H1 (cell line): ENCODE data around the gene ERAS. TPM values are rescaled to one million over a fixed set of nuclear protein-coding genes. Genes with fewer than 3 reads are reported as not detected.

Experiments
- CTCF ChIA-PET: fragments of 300-600 bp; sonication (Branson Sonifier 250); formaldehyde crosslinking; loops from one replicate; lab custom pipeline; 2021; ENCODE audit not compliant: partially characterized antibody; lab: Charles Lee
- POLR2A ChIA-PET: fragments of 300-600 bp; sonication (Branson Sonifier 250); formaldehyde crosslinking; loops from one replicate; lab custom pipeline; 2021; ENCODE audit warnings: inconsistent platforms; ENCODE audit not compliant: partially characterized antibody; lab: Charles Lee
- DNase-seq, 2 experiments: peaks; one replicate each; pipeline versions ENCODE4 v3.0.0 to v3.0.0-alpha.2; 2010 to 2022; ENCODE audit warnings: low spot score in 2 of 2, low read depth in 1 of 2, mixed read lengths in 1 of 2
- FAIRE-seq: peaks from 2 replicates; lab custom pipeline; 2011; peaks lifted over from hg19 to GRCh38; lab: Jason Lieb, UNC
- H2AFZ ChIP-seq: 2 replicates; pipeline ENCODE4 v1.8.1; 2012; ENCODE audit warnings: low read length, inconsistent platforms
- H2AK5ac ChIP-seq: 2 replicates; pipeline ENCODE4 v1.6.1; 2013; ENCODE audit warnings: low read depth, low read length
- H2BK120ac ChIP-seq: replicated peaks from 2 replicates; pipeline ENCODE3; 2013; ENCODE audit warnings: low read depth, low read length, inconsistent platforms
- H2BK12ac ChIP-seq: 2 replicates; pipeline ENCODE4 v1.6.1; 2013; ENCODE audit warnings: low read depth, low read length
- H2BK15ac ChIP-seq: 2 replicates; pipeline ENCODE4 v1.6.1; 2013; ENCODE audit warnings: low read length
- H2BK20ac ChIP-seq: 2 replicates; pipeline ENCODE4 v1.6.1; 2013; ENCODE audit warnings: low read length
- H2BK5ac ChIP-seq: 2 replicates; pipeline ENCODE4 v1.6.1; 2013; ENCODE audit warnings: low read depth, low read length
- H3K14ac ChIP-seq: 2 replicates; pipeline ENCODE4 v1.6.1; 2013; ENCODE audit warnings: inconsistent platforms; ENCODE audit not compliant: insufficient read length
- H3K18ac ChIP-seq: 2 replicates; pipeline ENCODE4 v1.6.1; 2013; ENCODE audit warnings: low read length; ENCODE audit errors: extremely low read depth
- H3K23ac ChIP-seq: 2 replicates; pipeline ENCODE4 v1.6.1; 2013; ENCODE audit warnings: inconsistent platforms; ENCODE audit not compliant: insufficient read length
- H3K23me2 ChIP-seq: 2 replicates; pipeline ENCODE4 v1.6.1; 2013; ENCODE audit warnings: low read depth, low read length
- H3K27ac ChIP-seq: 2 replicates; pipeline ENCODE4 v1.6.1; 2011; ENCODE audit warnings: low read depth, low read length, inconsistent platforms
- H3K27me3 ChIP-seq, 4 experiments: replicated peaks in 1 of 4; 1 replicate in 1 of 4; 2 replicates in 3 of 4; pipeline versions ENCODE4 v1.6.1 to v1.8.1; 2011 to 2013; ENCODE audit warnings: low read length in 3 of 4, mild to moderate bottlenecking in 3 of 4, inconsistent platforms in 2 of 4, mixed read lengths in 2 of 4, moderate library complexity in 1 of 4; ENCODE audit not compliant: control insufficient read depth in 3 of 4, insufficient read depth in 3 of 4; ENCODE audit errors: extremely low read depth in 1 of 4
- H3K36me3 ChIP-seq, 4 experiments: 2 replicates each; pipeline versions ENCODE4 v1.6.1 to v1.8.1; 2011 to 2013; ENCODE audit warnings: mild to moderate bottlenecking in 4 of 4, low read length in 3 of 4, moderate library complexity in 2 of 4, control low read depth in 1 of 4, inconsistent platforms in 1 of 4; ENCODE audit not compliant: insufficient read depth in 4 of 4, control insufficient read depth in 2 of 4
- H3K4ac ChIP-seq: replicated peaks from 2 replicates; pipeline ENCODE3; 2013; ENCODE audit warnings: low read length, low read depth, mixed read lengths, inconsistent platforms; ENCODE audit not compliant: insufficient read length
- H3K4me1 ChIP-seq, 4 experiments: replicated peaks in 1 of 4; 1 replicate in 1 of 4; 2 replicates in 3 of 4; pipeline versions ENCODE4 v1.6.1 to v1.8.1; 2011 to 2013; ENCODE audit warnings: low read length in 3 of 4, inconsistent platforms in 2 of 4, mixed read lengths in 1 of 4; ENCODE audit not compliant: insufficient read depth in 4 of 4, control insufficient read depth in 3 of 4
- H3K4me2 ChIP-seq, 2 experiments: 2 replicates each; pipeline versions ENCODE4 v1.6.1 to v1.8.1; 2011 to 2013; ENCODE audit warnings: low read depth in 2 of 2, low read length in 2 of 2, control low read depth in 1 of 2, inconsistent platforms in 1 of 2, mild to moderate bottlenecking in 1 of 2; ENCODE audit not compliant: insufficient read depth in 1 of 2
- H3K4me3 ChIP-seq, 4 experiments: fragments of 200-600, 300-600 bp in 1 of 4; sonication (generic), shearing (Covaris generic), sonication (Bioruptor Twin) in 1 of 4; 2 replicates each; pipeline versions ENCODE4 v1.5.1 to v1.8.1; 2011 to 2016; ENCODE audit warnings: low read length in 4 of 4, low read depth in 3 of 4, control low read depth in 2 of 4, inconsistent platforms in 2 of 4, mild to moderate bottlenecking in 2 of 4, mixed read lengths in 1 of 4, moderate library complexity in 1 of 4; ENCODE audit not compliant: insufficient read depth in 2 of 4; ENCODE audit errors: extremely low read depth in 1 of 4
- H3K56ac ChIP-seq: replicated peaks from 2 replicates; pipeline ENCODE3; 2013; ENCODE audit warnings: low read depth, mild to moderate bottlenecking, mixed read lengths, low read length, inconsistent platforms; ENCODE audit not compliant: insufficient read length
- H3K79me1 ChIP-seq: 2 replicates; pipeline ENCODE4 v1.6.1; 2013; ENCODE audit warnings: low read depth, low read length, control low read depth
- H3K79me2 ChIP-seq, 2 experiments: 2 replicates each; pipeline versions ENCODE4 v1.6.1 to v1.8.1; 2012 to 2013; ENCODE audit warnings: low read length in 2 of 2, mild to moderate bottlenecking in 2 of 2, inconsistent platforms in 1 of 2; ENCODE audit not compliant: insufficient read depth in 2 of 2, control insufficient read depth in 1 of 2
- H3K9ac ChIP-seq, 4 experiments: replicated peaks in 1 of 4; 1 replicate in 1 of 4; 2 replicates in 3 of 4; pipeline versions ENCODE4 v1.6.1 to v1.8.1; 2011 to 2013; ENCODE audit warnings: low read depth in 3 of 4, low read length in 3 of 4, control low read depth in 2 of 4, mild to moderate bottlenecking in 2 of 4, moderate library complexity in 2 of 4, inconsistent platforms in 1 of 4; ENCODE audit errors: extremely low read depth in 1 of 4
- H3K9me3 ChIP-seq, 2 experiments: 2 replicates each; pipeline versions ENCODE4 v1.6.1 to v1.8.1; 2012 to 2013; ENCODE audit warnings: mild to moderate bottlenecking in 2 of 2, moderate library complexity in 2 of 2, control low read depth in 1 of 2, inconsistent platforms in 1 of 2, low read depth in 1 of 2, low read length in 1 of 2, mixed read lengths in 1 of 2; ENCODE audit not compliant: insufficient read depth in 2 of 2
- H4K20me1 ChIP-seq, 2 experiments: replicated peaks in 1 of 2; 2 replicates each; pipeline versions ENCODE3 to v1.8.1; 2011 to 2013; ENCODE audit warnings: inconsistent platforms in 2 of 2, low read length in 2 of 2, mild to moderate bottlenecking in 1 of 2; ENCODE audit not compliant: insufficient read depth in 2 of 2, control insufficient read depth in 1 of 2
- H4K5ac ChIP-seq: 2 replicates; pipeline ENCODE4 v1.6.1; 2013; ENCODE audit warnings: low read length, low read depth, mixed read lengths, inconsistent platforms; ENCODE audit not compliant: insufficient read length
- H4K8ac ChIP-seq: 2 replicates; pipeline ENCODE4 v1.8.0; 2013; ENCODE audit warnings: mild to moderate bottlenecking, moderate library complexity, low read length, inconsistent platforms; ENCODE audit not compliant: insufficient read depth; ENCODE audit errors: extremely low read depth
- H4K91ac ChIP-seq: replicated peaks from 2 replicates; pipeline ENCODE3; 2013; ENCODE audit warnings: low read length, mixed read lengths, inconsistent platforms; ENCODE audit not compliant: insufficient read length
- BACH1 ChIP-seq: IDR thresholded peaks from 2 replicates; pipeline ENCODE4 v1.6.1; 2012; ENCODE audit warnings: low read length, improper control_type of control experiment
- CBX8 ChIP-seq: fragments of 300-800, 300-1000 bp; sonication (generic); IDR thresholded peaks from 2 replicates; pipeline ENCODE4 v1.7.1; 2016; ENCODE audit warnings: low read depth, low read length, borderline replicate concordance
- HDAC6 ChIP-seq: IDR thresholded peaks from one replicate; pipeline ENCODE4 v1.7.1; 2012; ENCODE audit warnings: low read depth, mild to moderate bottlenecking, inconsistent platforms, low read length, moderate library complexity
- JUND ChIP-seq: IDR thresholded peaks from 2 replicates; pipeline ENCODE4 v1.6.1; 2011; ENCODE audit warnings: mild to moderate bottlenecking, improper control_type of control experiment, low read length
- NRF1 ChIP-seq: IDR thresholded peaks from 2 replicates; pipeline ENCODE4 v1.6.1; 2011; ENCODE audit warnings: mild to moderate bottlenecking, low read depth, low read length, improper control_type of control experiment
- TBP ChIP-seq: IDR thresholded peaks from 2 replicates; pipeline ENCODE4 v1.6.1; 2011; ENCODE audit warnings: low read depth, low read length, improper control_type of control experiment
- TEAD4 ChIP-seq: IDR thresholded peaks from 2 replicates; pipeline ENCODE4 v1.6.1; 2012; ENCODE audit warnings: low read depth, low read length, inconsistent platforms, mixed read lengths
- USF2 ChIP-seq: IDR thresholded peaks from 2 replicates; pipeline ENCODE4 v1.6.1; 2011; ENCODE audit warnings: low read length, improper control_type of control experiment
- WGBS, 2 experiments: shearing (Covaris generic) in 1 of 2; methylation state at CpG; one replicate each; pipeline versions ENCODE4 v1.1.6 to v1.1.7; 2013 to 2015; ENCODE audit warnings: low lambda C conversion rate in 2 of 2, mixed read lengths in 2 of 2, inconsistent platforms in 1 of 2, low coverage in 1 of 2, missing lambda C conversion rate in 1 of 2; ENCODE audit not compliant: insufficient replicate concordance in 2 of 2, insufficient coverage in 1 of 2, insufficient read length in 1 of 2; ENCODE audit errors: extremely low coverage in 1 of 2, missing lambda C conversion rate in 1 of 2; 5-methylcytosine and 5-hydroxymethylcytosine counted together
- polyA plus RNA-seq, 7 experiments: library from polyadenylated mRNA; depleted of rRNA in 3 of 7; stranded (reverse) in 5 of 7; unstranded in 2 of 7; fragments of >200 nt in 5 of 7; fragments of 200-250 nt in 2 of 7; gene quantifications; 1 replicate in 5 of 7; 2 replicates in 1 of 7; 4 replicates in 1 of 7; pipeline versions ENCODE4 v1.2.1 to v1.2.3, GENCODE V29; 2011 to 2013; ENCODE audit warnings: missing spikeins in 2 of 7, mixed read lengths in 2 of 7
- total RNA-seq: library from RNA; stranded (reverse); fragmentation: NEBNext Ultra II Directional; extraction: Animal tissue kit (Norgen Biotek cat#: 25700); gene quantifications from 2 replicates; pipeline ENCODE4 v1.2.1, GENCODE V29; 2021

The ERAS gene
- total and polyA plus RNA-seq, 2 of the 8 experiments (the other 6 are each of a cell fraction or from before 2014, with no cell fraction given), result 0.70 TPM; not detected in 1

DNA sequence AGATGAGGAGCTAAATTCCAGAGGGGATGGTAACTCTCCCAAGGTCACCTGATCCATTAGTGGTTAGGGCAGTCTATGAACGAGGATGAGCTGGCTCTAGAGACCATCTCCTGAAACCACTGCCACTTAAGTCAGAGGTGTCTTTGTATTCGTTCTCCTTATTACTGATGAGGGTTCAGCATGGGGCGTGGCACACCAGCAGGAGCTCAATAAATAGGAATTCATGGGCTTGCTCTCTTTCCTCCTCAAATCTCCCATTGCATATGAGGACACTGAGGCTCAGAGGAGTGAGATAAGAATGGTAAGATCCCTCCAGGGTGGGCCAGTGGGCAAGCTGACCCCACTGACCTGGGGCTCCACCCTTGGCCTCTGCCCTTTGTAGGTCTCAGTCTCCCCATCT, 41.6 kb upstream of the ERAS start:
- Histone ChIP-seq H4K8ac (no peak overlapping the region), H3K56ac (no peak overlapping the region), H3K9me3 (no peaks in the 10 kb centered on the region), H3K23me2 (no peaks in the 10 kb centered on the region), H2BK15ac (no peak overlapping the region), H4K5ac (no peak overlapping the region), H2BK20ac (no peak overlapping the region), H2AK5ac (no peak overlapping the region), H2BK120ac (no peak overlapping the region), H3K79me2 (no peaks in the 10 kb centered on the region), H3K79me1 (no peaks in the 10 kb centered on the region), H3K4ac (no peak overlapping the region), H3K4me1 (no peaks in the 10 kb centered on the region), H3K27ac (no peak overlapping the region), H3K4me3 (no peak overlapping the region), H3K4me2 (no peak overlapping the region), H3K9ac (no peak overlapping the region), H2AFZ (no peak overlapping the region), H4K91ac (no peak overlapping the region), H4K20me1 (no peaks in the 10 kb centered on the region), H3K18ac (no peak overlapping the region), H3K36me3 (no peaks in the 10 kb centered on the region), H2BK12ac (no peak overlapping the region), H2BK5ac (no peak overlapping the region), H3K23ac (no peak overlapping the region), H3K27me3 (no peaks in the 10 kb centered on the region), H3K14ac (no peak overlapping the region)
- FAIRE-seq, result no peak
- no peak for DNase-seq
- WGBS, 2 experiments, result 86% methylated on average over 3 of the region's 3 CpGs; no CpG with 5 or more reads in 1 of the 2 experiments
- CTCF ChIA-PET, result interaction anchor here (0.6 kb wide), 1 partner anchor 1055 kb away, joined by 3 read pairs; no protein-coding TSS in a partner anchor
- TF ChIP-seq TBP, result no peak
- no peak for TF ChIP-seq BACH1
- no peak for TF ChIP-seq JUND
- TF ChIP-seq USF2, result no peak
- no peak for TF ChIP-seq HDAC6
- TF ChIP-seq CBX8, result no peak
- TF ChIP-seq TEAD4, result no peak
- no peak for TF ChIP-seq NRF1
- POLR2A ChIA-PET, result interaction anchor here (0.9 to 1.6 kb wide), 3 partner anchors 8 to 174 kb away, joined by 3 read pairs; no protein-coding TSS in a partner anchor
